Medulla oblongata (tissue), 1 donor: ENCODE data around the gene PALD1.
"Not testable (repeated sequence)": the region's sequence is repeated elsewhere in the genome, so short reads cannot be mapped to it uniquely, and the experiment has no call there.

Experiments
- DNase-seq: peaks from one replicate; pipeline ENCODE4 v3.0.0-alpha.2; 2015; ENCODE audit errors: extremely low spot score

PALD1 gene

GRCh38 chr10:70604106-70604505 is 125.5 kb downstream of the PALD1 start:
- DNase-seq = no peak

- DNase-seq = no peak
Measured at GRCh38 chr10:70605161-70605560, 126.6 kb downstream of the PALD1 start.

GRCh38 chr10:70607936-70608335 is 129.4 kb downstream of the PALD1 start:
- no peak for DNase-seq

GRCh38 chr10:70613941-70614340 is 135.4 kb downstream of the PALD1 start:
- no peak for DNase-seq

- not testable (repeated sequence) for DNase-seq
Measured at GRCh38 chr10:70614364-70614763, 135.8 kb downstream of the PALD1 start.

- no peak for DNase-seq
Measured at GRCh38 chr10:70615211-70615610, 136.6 kb downstream of the PALD1 start.

- no peak for DNase-seq
Measured at GRCh38 chr10:70615784-70616522, 137.4 kb downstream of the PALD1 start.

- no peak for DNase-seq
Measured at GRCh38 chr10:70616761-70617160, 138.2 kb downstream of the PALD1 start.
